ENCODE data around the gene PDZRN3.

Gene PDZRN3

GRCh38 chr3:73550032-73550431 lies 74.7 kb downstream of the PDZRN3 start:
- no peak for DNase-seq

DNA sequence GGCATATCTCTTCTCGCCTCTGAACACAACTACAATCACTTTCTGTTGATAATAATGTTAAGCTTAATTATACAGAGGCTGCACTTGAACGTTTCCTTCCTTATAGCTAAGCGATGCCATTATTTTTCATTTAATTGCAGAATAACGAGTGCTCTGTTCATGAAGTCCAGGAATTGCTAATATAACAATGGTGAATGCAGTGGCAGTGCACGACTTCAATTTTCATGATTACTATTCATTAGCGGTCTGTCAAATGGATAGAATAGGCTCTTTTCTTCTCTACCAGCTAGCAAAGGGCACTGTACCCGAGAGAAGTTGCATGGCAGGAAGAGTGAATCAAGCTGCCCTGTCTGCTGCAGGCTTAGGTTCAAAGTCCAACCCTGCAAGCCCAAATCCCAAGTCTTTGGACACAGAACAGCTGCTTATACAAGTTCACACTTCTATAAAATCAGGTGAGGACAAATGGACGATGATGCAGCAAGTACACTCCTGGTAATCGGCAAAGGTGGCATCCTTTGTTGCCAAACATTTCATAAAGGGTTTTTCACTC lies 75.6 kb downstream of the PDZRN3 start:
- DNase-seq: no peak

DNA sequence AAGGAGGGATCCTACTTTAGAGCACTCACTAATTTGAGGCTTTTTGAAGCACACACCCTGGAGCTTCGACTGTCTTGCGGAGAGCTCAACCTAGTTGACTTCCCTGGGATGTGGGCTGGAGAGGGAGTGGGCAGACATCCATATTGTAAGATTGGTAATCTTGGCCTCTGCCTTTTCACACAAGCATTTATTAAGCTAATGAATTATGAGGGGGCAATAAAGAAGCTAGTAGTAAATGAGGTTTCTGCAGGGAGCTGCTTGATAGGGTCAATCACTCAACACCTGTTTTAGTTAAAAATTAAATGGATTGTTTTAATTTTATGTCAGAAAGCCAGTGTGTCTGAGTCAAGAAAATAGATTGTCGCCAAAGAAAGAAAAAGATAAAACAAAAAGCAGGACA lies 76.3 kb downstream of the PDZRN3 start:
- no peak for DNase-seq

GRCh38 chr3:73547427-73548248 lies 77.1 kb downstream of the PDZRN3 start:
- DNase-seq: peak; percentile 78

DNA sequence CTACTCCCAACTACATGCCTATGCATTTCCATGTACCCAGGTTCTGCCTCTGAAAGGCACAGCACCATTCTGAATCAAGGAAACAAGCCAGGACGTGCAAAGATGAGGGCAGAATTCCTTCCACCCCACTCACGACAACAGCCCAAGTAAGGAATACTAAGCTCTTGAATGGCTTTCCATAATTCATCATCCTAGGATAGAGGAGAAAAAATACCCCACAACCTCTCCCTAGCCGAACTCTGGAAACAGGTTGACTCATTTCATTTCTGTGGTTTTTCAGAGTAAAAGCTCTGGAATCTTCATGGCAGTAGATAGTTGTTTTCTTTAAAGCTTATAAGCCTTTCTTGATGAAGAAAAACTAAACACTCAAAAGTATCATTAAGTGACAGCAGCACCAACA lies 77.8 kb downstream of the PDZRN3 start:
- no peak for DNase-seq

DNA sequence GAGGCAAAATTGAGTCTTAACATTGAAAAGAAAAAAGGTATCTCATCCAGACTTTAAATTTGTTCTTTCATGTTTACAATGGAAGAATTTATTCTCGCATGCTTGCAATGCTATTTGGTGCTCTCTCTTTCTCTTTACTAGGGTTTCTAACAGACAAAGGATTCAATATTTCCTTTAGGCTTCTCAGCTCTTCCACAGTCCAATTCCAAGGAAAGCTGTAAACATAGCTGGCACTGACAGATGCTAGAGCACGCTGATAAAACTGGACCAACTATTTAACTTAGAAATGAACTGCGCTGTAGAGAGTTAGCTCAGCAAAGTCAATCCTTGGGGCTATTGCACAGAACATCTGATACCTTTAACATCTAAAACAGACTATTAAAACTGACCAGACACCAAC lies 81.3 kb downstream of the PDZRN3 start:
- no peak for DNase-seq

GRCh38 chr3:73542136-73542535 lies 82.6 kb downstream of the PDZRN3 start:
- DNase-seq: no peak

- no peak for DNase-seq
Observed at GRCh38 chr3:73540969-73541740, 83.6 kb downstream of the PDZRN3 start.

- no peak for DNase-seq
Observed at GRCh38 chr3:73538486-73538885, 86.3 kb downstream of the PDZRN3 start.

- no peak for DNase-seq
Observed at GRCh38 chr3:73536952-73537351, 87.8 kb downstream of the PDZRN3 start.

- no peak for DNase-seq
Observed at GRCh38 chr3:73536336-73536895, 88.3 kb downstream of the PDZRN3 start.

DNA sequence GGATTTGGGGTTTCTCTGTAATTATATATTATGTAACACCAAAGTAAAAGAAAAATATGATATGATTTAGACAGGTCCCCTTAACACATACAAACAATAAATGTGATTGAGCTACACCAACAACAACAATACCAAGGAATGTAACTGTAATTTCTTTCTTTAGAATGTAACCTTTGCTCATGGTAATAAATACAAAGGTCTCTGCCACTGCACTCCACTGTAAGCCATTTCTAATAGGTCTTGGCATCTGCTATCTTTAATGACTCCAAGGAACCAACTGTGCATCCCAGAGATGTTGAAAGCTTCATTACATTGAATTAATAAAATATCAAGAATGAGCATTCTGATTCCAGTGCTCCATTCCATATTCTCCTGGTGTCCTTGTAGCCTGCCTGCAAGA lies 88.8 kb downstream of the PDZRN3 start:
- no peak for DNase-seq

GRCh38 chr3:73535137-73535536 lies 89.6 kb downstream of the PDZRN3 start:
- DNase-seq: no peak

DNA sequence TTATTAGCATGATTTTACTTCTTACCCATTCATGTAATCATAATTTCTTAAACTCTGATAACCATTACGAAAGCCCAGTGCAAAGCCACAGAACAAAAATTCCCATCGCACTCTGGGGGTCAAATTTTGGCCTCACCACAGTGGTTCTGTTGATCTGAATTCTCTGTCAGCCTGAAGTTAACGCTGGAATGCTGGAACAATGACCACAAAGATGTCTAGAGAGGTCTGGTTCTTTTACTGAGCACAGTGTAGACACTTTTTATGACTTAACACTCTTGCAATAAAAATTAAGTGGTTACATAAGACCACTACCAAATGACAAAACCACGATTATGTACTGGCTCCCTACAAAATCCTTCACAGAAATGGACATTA lies 94.7 kb downstream of the PDZRN3 start:
- DNase-seq: no peak

DNA sequence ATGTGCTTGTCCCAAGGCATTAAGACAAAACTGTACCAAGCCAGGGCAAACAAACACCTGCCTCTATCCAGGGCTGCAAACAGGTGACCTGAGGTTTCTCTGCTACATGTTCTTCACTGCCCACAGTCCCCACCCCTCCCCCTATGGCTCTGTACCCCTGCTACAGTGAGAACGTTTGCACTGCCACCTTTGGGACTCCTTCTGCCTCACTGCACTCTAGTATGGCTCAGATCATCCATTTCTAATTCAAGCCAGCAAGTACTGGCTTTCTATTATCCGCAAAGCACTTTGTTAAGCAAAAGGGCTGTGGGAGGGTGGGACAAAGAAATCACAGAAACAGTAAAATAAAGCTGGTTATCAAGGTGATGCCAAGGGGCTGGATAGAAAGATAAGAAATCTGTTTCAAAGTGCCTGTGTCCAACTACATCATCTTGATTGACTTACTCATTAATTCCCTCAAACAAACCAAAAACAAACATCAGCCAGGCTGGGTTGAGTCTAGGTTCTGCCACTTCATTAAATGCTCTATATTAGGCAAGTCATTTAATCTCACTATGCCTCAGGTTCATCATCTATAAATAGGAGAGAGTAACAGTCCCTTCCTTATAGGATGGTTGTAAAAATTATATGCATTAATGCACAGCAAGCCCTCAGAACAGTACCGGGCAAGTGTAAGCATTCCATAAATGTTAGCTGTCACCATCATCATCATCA lies 95.3 kb downstream of the PDZRN3 start:
- DNase-seq: no peak

DNA sequence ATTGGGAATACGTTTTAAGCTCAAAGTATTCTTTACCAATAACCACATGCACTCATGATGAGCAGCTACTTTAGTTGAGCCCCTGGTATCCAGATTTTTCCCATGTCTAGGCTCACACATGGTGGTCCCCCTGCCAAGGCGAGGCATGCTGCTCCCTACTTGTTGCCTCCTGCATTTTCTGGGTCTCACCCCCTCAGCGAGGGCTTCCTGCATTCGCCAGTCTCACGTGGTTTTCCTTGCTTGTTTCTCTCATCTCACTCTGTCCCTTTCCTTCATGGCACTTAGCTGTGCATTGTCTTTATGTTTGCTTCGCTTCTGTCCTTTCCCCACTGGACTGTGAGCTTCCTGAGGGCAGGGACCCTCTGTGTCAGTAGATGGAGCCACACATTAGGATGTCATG lies 99.2 kb downstream of the PDZRN3 start:
- no peak for DNase-seq

GRCh38 chr3:73523661-73524060 lies 101.1 kb downstream of the PDZRN3 start:
- DNase-seq: no peak

DNA sequence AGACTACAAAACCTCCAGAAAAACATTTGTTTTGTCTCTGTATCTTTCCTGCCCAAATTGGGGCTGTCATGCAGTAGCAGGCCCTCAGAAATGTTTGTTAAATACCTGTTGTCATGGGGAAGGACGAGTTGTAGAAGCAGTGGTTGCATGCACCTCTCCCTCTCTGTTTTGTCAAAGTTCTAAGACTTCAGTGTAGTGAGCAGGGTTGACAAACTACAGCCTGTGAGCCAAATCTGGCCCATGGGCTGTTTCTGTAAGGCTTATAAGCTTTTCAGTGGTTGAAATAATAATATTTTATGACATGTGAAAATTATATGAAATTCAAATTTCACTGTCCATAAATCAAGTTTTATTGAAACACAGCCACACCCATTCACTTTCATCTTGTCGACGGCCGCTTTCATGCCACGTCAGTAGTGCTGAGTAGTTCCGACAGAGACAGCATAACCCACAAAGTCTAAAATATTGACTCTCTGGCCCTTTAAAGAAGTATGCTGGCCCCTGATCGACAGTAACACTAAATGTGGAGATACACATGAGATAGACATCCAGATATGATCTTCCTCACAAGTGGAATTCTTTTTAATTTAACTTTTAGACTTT lies 102.9 kb downstream of the PDZRN3 start:
- DNase-seq: no peak

DNA sequence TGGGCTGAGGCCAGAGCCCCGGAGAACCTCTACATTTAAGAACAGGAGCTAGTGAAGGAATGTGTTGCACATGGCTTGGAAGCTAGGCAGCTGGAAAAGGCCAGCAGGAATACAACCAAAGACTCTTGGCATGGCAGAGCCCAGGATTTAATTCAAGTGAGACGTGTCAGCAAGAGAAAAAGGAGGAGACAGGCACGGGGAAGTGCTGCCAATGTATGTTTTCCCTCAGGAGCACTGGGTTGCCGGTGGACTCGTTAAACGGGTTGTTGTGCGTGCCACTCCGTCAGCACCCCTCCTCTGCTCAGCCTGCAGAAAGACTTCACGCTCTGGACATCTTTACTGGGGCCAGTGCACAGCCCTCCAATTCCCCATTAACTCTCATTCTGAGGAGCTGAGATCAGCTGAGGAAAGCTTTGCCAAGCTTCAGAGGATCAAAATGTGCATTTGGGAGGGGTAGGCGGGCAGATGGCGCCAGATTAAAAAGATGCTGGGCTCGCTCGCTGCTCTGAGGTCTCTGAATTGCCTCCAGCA lies 103.7 kb downstream of the PDZRN3 start:
- DNase-seq: peak; percentile 11

- no peak for DNase-seq
Observed at GRCh38 chr3:73516631-73517030, 108.1 kb downstream of the PDZRN3 start.

GRCh38 chr3:73513260-73513659 lies 111.5 kb downstream of the PDZRN3 start:
- no peak for DNase-seq

Data from NCI-H524 treated with DMSO at 0.1 percent for 48 hours (cell line).